DOHH2 (cell line): ENCODE data around the gene ZNF396.

Experiments used
- H3F3A ChIP-seq: fragments of 200-600 bp; sonication (generic), shearing (Covaris generic); 2 replicates; pipeline ENCODE4 v1.6.0; 2016; ENCODE audit warnings: antibody characterized with exemption, mild to moderate bottlenecking; ENCODE audit not compliant: control insufficient read depth, insufficient read depth
- H3K27ac ChIP-seq: fragments of 200-600 bp; sonication (generic); 2 replicates; pipeline ENCODE4 v1.5.1; 2014; ENCODE audit warnings: low read depth, mild to moderate bottlenecking, low read length, moderate library complexity
- H3K27me3 ChIP-seq: fragments of 200-600 bp; sonication (generic); 2 replicates; pipeline ENCODE4 v1.6.1; 2014; ENCODE audit warnings: mild to moderate bottlenecking, low read length, mixed read lengths; ENCODE audit not compliant: control insufficient read depth
- H3K36me3 ChIP-seq: fragments of 200-600 bp; sonication (generic); 2 replicates; pipeline ENCODE4 v1.6.1; 2014; ENCODE audit warnings: mild to moderate bottlenecking, low read length, moderate library complexity, mixed read lengths; ENCODE audit not compliant: control insufficient read depth
- H3K4me1 ChIP-seq: fragments of 200-600 bp; sonication (generic); 2 replicates; pipeline ENCODE4 v1.6.1; 2014; ENCODE audit warnings: mild to moderate bottlenecking, low read length, mixed read lengths; ENCODE audit not compliant: control insufficient read depth
- H3K4me2 ChIP-seq: fragments of 200-600 bp; sonication (generic); 2 replicates; pipeline ENCODE4 v1.6.0; 2014; ENCODE audit warnings: mild to moderate bottlenecking, low read length, moderate library complexity
- H3K4me3 ChIP-seq: fragments of 200-600 bp; sonication (generic); 2 replicates; pipeline ENCODE4 v1.5.1; 2014; ENCODE audit warnings: mild to moderate bottlenecking, low read length, mixed read lengths
- H3K79me2 ChIP-seq: fragments of 200-600 bp; sonication (generic); 2 replicates; pipeline ENCODE4 v1.6.1; 2014; ENCODE audit warnings: mild to moderate bottlenecking, low read length, mixed read lengths; ENCODE audit not compliant: control insufficient read depth
- H3K9me2 ChIP-seq: fragments of 200-600 bp; sonication (generic); replicated peaks from 2 replicates; pipeline ENCODE4 v1.6.1; 2014; ENCODE audit warnings: mild to moderate bottlenecking, low read length, mixed read lengths; ENCODE audit not compliant: control insufficient read depth
- H3K9me3 ChIP-seq: fragments of 200-600 bp; sonication (generic); 2 replicates; pipeline ENCODE4 v1.6.1; 2014; ENCODE audit warnings: antibody characterized with exemption, low read length, mixed read lengths; ENCODE audit not compliant: control insufficient read depth, insufficient read depth
- H4K20me1 ChIP-seq: fragments of 200-600 bp; sonication (generic); 2 replicates; pipeline ENCODE4 v1.6.0; 2014; ENCODE audit warnings: low read depth, mild to moderate bottlenecking, antibody characterized with exemption, low read length, moderate library complexity; ENCODE audit not compliant: control insufficient read depth, insufficient read depth
- CTCF ChIP-seq: fragments of 200-600 bp; sonication (generic); IDR thresholded peaks from one replicate; pipeline ENCODE4 v1.5.1; 2014; ENCODE audit warnings: antibody characterized with exemption, mild to moderate bottlenecking, low read depth, low read length; ENCODE audit not compliant: poor library complexity, severe bottlenecking
- EZH2phosphoT487 ChIP-seq: fragments of 200-600 bp; sonication (generic); IDR thresholded peaks from 2 replicates; pipeline ENCODE4 v1.6.1; 2017; ENCODE audit warnings: borderline replicate concordance, mild to moderate bottlenecking, antibody characterized with exemption, low read length, moderate library complexity, mixed read lengths

ZNF396 gene

DNA sequence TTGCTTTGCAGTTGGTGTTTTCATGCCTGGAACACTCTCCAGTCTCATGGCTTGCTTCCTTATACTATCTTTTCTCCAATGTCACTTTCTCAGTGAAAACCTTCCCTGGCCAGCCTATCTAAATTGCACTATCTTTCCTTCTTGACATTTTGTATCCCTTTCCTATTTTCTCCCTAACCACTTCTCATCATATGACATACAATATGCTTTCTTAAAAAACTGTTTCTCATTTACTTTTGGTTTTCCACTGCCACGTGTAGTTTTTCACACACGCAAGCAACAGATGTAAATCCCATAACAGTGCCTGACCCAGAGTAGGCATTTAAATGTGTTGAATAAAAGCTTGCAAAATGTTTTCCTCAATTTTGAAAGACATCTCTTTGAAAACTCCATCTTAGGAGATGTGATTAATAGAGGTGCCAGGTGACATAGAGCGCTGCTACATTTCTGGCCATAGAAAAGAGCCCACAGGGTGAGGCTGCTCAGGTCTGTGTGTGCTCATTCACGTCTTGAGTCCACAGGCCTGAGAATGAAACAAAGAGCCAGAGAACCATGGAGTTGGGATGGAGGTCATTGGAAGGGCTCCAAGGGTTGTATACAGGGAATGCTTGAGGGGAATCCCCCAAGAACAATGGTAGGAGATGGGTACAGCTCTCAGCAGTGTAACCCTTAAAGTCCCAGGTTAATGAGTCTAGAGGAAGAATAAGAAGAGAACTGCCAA lies 45.6 kb downstream of the ZNF396 start:
- no peaks in the 10 kb centered on the region for H3K9me2 ChIP-seq
- no peak overlapping the region for H3K27ac ChIP-seq
- H3K79me2 ChIP-seq = peaks cover 8% of the 10 kb centered on the region
- no peaks in the 10 kb centered on the region for H3K4me1 ChIP-seq
- H3K4me2 ChIP-seq = no peak overlapping the region
- 0 out of 2 replicates have a peak, but pooled peaks cover 3% of the 10 kb centered on the region for H3F3A ChIP-seq
- no peaks in the 10 kb centered on the region for H3K27me3 ChIP-seq
- H4K20me1 ChIP-seq = no peaks in the 10 kb centered on the region
- peaks cover 45% of the 10 kb centered on the region for H3K36me3 ChIP-seq
- TF ChIP-seq CTCF (no peak), EZH2phosphoT487 (no peak)
- H3K9me3 ChIP-seq = no peaks in the 10 kb centered on the region
- no peak overlapping the region for H3K4me3 ChIP-seq

DNA sequence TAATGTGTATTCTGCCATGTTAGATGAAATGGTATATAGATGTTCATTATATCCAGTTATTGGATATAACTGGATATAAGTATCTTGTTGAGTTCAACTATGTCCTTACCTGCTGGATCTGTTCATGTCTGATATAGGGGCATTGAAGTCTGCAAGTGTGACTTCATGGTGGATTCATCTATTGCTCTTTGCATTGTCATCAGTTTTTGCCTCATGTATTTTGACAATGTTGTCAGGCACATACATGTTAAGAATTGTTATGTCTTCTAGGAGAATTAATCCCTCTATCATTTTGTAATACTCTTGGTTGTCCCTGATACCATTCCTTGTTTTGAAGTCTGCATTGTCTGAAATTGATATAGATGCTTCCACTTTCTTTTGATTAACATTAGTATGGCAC lies 48.3 kb downstream of the ZNF396 start:
- Histone ChIP-seq H4K20me1 (no peaks in the 10 kb centered on the region), H3K4me3 (no peak overlapping the region), H3K36me3 (peaks cover 20% of the 10 kb centered on the region), H3K79me2 (no peaks in the 10 kb centered on the region), H3K4me2 (no peak overlapping the region), H3K9me2 (no peaks in the 10 kb centered on the region), H3K27ac (no peak overlapping the region), H3F3A (0 out of 2 replicates have a peak, but pooled peaks cover 3% of the 10 kb centered on the region), H3K27me3 (no peaks in the 10 kb centered on the region), H3K4me1 (no peaks in the 10 kb centered on the region), H3K9me3 (no peaks in the 10 kb centered on the region)
- no peak for TF ChIP-seq CTCF
- TF ChIP-seq EZH2phosphoT487 = no peak

GRCh38 chr18:35326695-35327387 lies 50.3 kb downstream of the ZNF396 start:
- Histone ChIP-seq H4K20me1 (no peaks in the 10 kb centered on the region), H3K4me3 (no peak overlapping the region), H3K27ac (no peak overlapping the region), H3K36me3 (no peaks in the 10 kb centered on the region; the same call in 1 of the 2 replicates), H3K27me3 (no peaks in the 10 kb centered on the region), H3K79me2 (no peaks in the 10 kb centered on the region), H3K9me3 (no peaks in the 10 kb centered on the region), H3F3A (no peaks in the 10 kb centered on the region), H3K4me2 (no peak overlapping the region), H3K4me1 (no peaks in the 10 kb centered on the region), H3K9me2 (no peaks in the 10 kb centered on the region)
- no peak for TF ChIP-seq CTCF
- TF ChIP-seq EZH2phosphoT487 = no peak
